GM12865 (cell line): Measurements from ENCODE around the gene DHX34.
"Not testable (repeated sequence)": the region's sequence is repeated elsewhere in the genome, so short reads cannot be mapped to it uniquely, and the experiment has no call there.

Source experiments
- DNase-seq: peaks from one replicate; pipeline ENCODE4 v3.0.0; 2010; ENCODE audit warnings: low read depth
- H3K4me3 ChIP-seq: 2 replicates; pipeline ENCODE4 v1.5.1; 2011; ENCODE audit warnings: mild to moderate bottlenecking, low read depth, low read length, control low read depth
- CTCF ChIP-seq: IDR thresholded peaks from 2 replicates; pipeline ENCODE4 v1.5.1; 2011; ENCODE audit warnings: low read length, control low read depth, low read depth, inconsistent platforms; ENCODE audit not compliant: insufficient read depth; ENCODE audit errors: missing control alignments

The DHX34 gene

GRCh38 chr19:47323872-47324271 is 25.2 kb upstream of the DHX34 start:
- TF ChIP-seq CTCF = no peak
- H3K4me3 ChIP-seq = no peak overlapping the region
- DNase-seq = no peak

DNA sequence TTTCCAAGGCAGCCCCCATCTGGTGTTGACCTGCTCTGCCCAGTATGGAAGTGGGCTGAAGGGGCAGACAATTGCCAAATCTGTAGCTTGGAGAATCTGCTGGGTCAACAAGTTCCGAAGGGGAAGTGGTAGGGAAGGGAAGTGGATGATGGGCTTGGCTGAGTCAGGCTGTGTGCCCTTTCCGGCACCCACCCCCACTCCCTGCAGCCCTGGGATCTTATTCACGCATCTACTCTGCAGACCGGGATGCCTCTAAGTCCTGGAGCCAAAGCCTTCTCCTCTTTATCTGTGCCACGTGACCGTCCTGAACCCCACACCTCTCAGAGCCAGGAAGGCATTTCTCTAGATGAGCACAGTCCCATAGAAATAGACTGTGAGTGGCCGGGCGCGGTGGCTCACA is 24.6 kb upstream of the DHX34 start:
- no peak for TF ChIP-seq CTCF
- DNase-seq = no peak

GRCh38 chr19:47330466-47330869 is 18.6 kb upstream of the DHX34 start:
- no peak for DNase-seq
- no peak overlapping the region for H3K4me3 ChIP-seq
- no peak for TF ChIP-seq CTCF

More for the DNA sequence above, 24.6 kb upstream of the DHX34 start:
- no peak overlapping the region for H3K4me3 ChIP-seq

- H3K4me3 ChIP-seq = no peak overlapping the region
- no peak for TF ChIP-seq CTCF
- DNase-seq = no peak
Observed at GRCh38 chr19:47331490-47331889, 17.6 kb upstream of the DHX34 start.

GRCh38 chr19:47331931-47332547 is 17.1 kb upstream of the DHX34 start, which contains the start of gene C5AR2:
TSS of gene C5AR2 (plus strand) at chr19:47332175. CDS start at chr19:47340800, 8,625 bp downstream.
- DNase-seq = no peak
- TF ChIP-seq CTCF = no peak

DNA sequence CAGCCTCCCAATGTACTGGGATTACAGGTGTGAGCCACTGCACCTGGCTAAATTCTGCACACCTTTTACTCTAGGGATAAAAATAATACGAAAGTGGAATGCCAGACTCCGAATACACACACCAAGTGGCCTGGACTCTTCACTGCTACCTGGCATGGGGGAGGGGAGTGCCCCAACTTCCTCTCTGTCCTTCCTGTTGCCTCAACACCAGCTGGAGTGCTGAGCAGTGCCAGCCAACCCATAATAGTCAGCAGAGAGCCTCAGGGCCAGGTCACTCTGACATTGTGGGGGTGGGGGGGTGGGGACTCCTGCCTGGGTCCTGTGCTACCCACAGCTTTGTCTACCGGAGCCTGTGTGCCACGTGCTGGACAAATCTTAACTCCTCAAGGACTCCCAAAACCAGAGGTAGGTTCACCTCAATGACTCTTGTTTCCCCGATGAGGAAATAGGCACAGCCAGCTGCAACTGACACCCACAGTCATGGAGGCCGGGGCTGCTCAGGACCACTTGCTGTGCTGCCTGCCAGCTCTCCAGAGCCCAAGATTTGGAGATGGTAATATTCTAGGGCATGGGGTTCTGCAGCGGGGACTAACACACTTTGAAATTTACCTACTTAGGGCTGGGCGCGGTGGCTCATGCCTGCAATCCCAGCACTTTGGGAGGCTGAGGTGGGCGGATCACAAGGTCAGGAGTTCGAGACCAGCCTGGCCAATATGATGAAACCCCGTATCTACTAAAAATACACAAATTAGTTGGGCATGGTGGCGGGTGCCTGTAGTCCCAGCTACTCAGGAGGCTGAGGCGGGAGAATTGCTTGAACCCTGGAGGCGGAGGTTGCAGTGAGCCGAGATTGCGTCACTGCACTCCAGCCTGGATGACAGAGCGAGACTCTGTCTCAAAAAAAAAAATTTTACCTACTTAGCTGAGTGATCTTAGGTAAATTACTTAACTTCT is 12.1 kb upstream of the DHX34 start:
- not testable (repeated sequence) for H3K4me3 ChIP-seq
- DNase-seq = peak; percentile 44

More at GRCh38 chr19:47331931-47332547, 17.1 kb upstream of the DHX34 start, which contains the start of gene C5AR2:
- no peak within 1 kb of the TSS for H3K4me3 ChIP-seq

DNA sequence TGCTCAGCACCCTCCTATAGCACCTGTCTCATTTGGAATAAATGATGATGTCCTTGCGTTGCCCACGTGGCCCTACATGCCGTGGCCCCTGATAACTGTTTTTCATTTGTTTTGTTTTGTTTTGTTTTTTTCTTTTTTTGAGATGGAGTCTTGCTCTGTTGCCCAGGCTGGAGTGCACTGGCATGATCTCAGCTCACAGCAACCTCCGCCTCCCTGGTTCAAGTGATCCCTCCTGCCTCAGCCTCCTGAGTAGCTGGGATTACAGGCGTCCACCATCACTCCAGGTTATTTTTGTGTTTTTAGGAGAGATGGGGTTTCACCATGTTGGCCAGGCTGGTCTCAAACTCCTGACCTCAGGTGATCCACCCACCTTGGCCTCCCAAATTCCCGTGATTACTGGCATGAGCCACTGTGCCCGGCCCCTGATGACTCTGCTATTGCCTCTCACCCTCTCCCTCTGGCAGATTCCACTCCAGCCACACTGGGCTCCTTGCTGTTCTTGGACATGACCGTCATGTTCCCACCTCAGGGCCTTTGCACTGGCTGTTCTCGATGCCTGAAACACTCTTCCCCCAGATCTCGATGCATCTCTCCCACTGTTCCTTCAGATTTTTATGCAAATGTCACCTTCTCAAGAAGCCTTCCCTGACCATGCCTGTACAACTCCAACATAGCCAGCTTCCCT is 9.8 kb upstream of the DHX34 start:
- TF ChIP-seq CTCF = no peak
- DNase-seq = no peak
- H3K4me3 ChIP-seq = no peak overlapping the region
